Loucy (cell line): ENCODE results near the gene IRF9.
A peak's percentile ranks its signal among the peaks of the same experiment; 100 is the strongest.

Experiments
- H2AFZ ChIP-seq: fragments of 200-600 bp; sonication (generic); 2 replicates; pipeline ENCODE4 v1.6.0; 2016; ENCODE audit warnings: antibody characterized with exemption, mild to moderate bottlenecking, low read length, moderate library complexity
- H3F3A ChIP-seq: fragments of 200-600 bp; 2 replicates; pipeline ENCODE4 v1.6.0; 2016; ENCODE audit warnings: antibody characterized with exemption, low read depth, mild to moderate bottlenecking
- H3K27me3 ChIP-seq: fragments of 200-600 bp; sonication (generic); 2 replicates; pipeline ENCODE4 v1.6.1; 2014; ENCODE audit warnings: low read length, mild to moderate bottlenecking; ENCODE audit not compliant: insufficient read depth, poor library complexity, severe bottlenecking
- H3K36me3 ChIP-seq: fragments of 200-600 bp; sonication (generic); 2 replicates; pipeline ENCODE4 v1.6.1; 2016; ENCODE audit warnings: low read length; ENCODE audit not compliant: insufficient read depth
- H3K4me1 ChIP-seq: fragments of 200-600 bp; sonication (generic); 2 replicates; pipeline ENCODE4 v1.5.1; 2014; ENCODE audit warnings: low read length, mild to moderate bottlenecking; ENCODE audit not compliant: insufficient read depth, poor library complexity, severe bottlenecking
- H3K4me2 ChIP-seq: fragments of 200-600 bp; sonication (generic); 2 replicates; pipeline ENCODE4 v1.6.0; 2014; ENCODE audit warnings: antibody characterized with exemption, low read length, low read depth, mild to moderate bottlenecking; ENCODE audit not compliant: poor library complexity, severe bottlenecking
- H3K4me3 ChIP-seq: fragments of 200-600 bp; sonication (generic); 2 replicates; pipeline ENCODE4 v1.5.1; 2014; ENCODE audit warnings: low read length, mild to moderate bottlenecking, mixed read lengths; ENCODE audit not compliant: poor library complexity, severe bottlenecking
- H3K79me2 ChIP-seq: fragments of 200-600 bp; sonication (generic); 2 replicates; pipeline ENCODE4 v1.6.1; 2014; ENCODE audit warnings: low read length; ENCODE audit not compliant: insufficient read depth
- H3K9ac ChIP-seq: fragments of 200-600 bp; sonication (generic); 2 replicates; pipeline ENCODE4 v1.6.0; 2014; ENCODE audit warnings: mild to moderate bottlenecking, low read depth, low read length, moderate library complexity; ENCODE audit not compliant: poor library complexity, severe bottlenecking
- H3K9me2 ChIP-seq: fragments of 200-600 bp; sonication (generic); replicated peaks from 2 replicates; pipeline ENCODE4 v1.6.1; 2016; ENCODE audit warnings: low read depth, low read length, mixed read lengths
- H3K9me3 ChIP-seq: fragments of 200-600 bp; sonication (generic); 2 replicates; pipeline ENCODE4 v1.6.1; 2014; ENCODE audit warnings: mild to moderate bottlenecking, antibody characterized with exemption, low read length, low read depth; ENCODE audit not compliant: insufficient read depth
- H4K20me1 ChIP-seq: fragments of 200-600 bp; sonication (generic); 2 replicates; pipeline ENCODE4 v1.6.0; 2014; ENCODE audit warnings: antibody characterized with exemption, low read length, mild to moderate bottlenecking; ENCODE audit not compliant: insufficient read depth, poor library complexity, severe bottlenecking
- EZH2phosphoT487 ChIP-seq: fragments of 200-600 bp; IDR thresholded peaks from 2 replicates; pipeline ENCODE4 v1.6.1; 2018; ENCODE audit warnings: antibody characterized with exemption, mild to moderate bottlenecking, moderate library complexity, borderline replicate concordance
- TF ChIP-seq, protein P1 (sequence below): fragments of 200-600 bp; sonication (generic); conservative IDR thresholded peaks from 2 replicates; pipeline ENCODE4 v1.5.1; 2014; ENCODE audit warnings: mild to moderate bottlenecking, antibody characterized with exemption, low read length

The IRF9 gene

GRCh38 chr14:24135584-24135833 lies 25.6 kb upstream of the IRF9 start:
- TF ChIP-seq EZH2phosphoT487: no peak
- TF ChIP-seq, protein P1, sequence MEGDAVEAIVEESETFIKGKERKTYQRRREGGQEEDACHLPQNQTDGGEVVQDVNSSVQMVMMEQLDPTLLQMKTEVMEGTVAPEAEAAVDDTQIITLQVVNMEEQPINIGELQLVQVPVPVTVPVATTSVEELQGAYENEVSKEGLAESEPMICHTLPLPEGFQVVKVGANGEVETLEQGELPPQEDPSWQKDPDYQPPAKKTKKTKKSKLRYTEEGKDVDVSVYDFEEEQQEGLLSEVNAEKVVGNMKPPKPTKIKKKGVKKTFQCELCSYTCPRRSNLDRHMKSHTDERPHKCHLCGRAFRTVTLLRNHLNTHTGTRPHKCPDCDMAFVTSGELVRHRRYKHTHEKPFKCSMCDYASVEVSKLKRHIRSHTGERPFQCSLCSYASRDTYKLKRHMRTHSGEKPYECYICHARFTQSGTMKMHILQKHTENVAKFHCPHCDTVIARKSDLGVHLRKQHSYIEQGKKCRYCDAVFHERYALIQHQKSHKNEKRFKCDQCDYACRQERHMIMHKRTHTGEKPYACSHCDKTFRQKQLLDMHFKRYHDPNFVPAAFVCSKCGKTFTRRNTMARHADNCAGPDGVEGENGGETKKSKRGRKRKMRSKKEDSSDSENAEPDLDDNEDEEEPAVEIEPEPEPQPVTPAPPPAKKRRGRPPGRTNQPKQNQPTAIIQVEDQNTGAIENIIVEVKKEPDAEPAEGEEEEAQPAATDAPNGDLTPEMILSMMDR: no peak
- Histone ChIP-seq H3K36me3 (peaks cover 19% of the 10 kb centered on the region), H3K9me3 (no peaks in the 10 kb centered on the region), H3K9ac (peak overlapping the region; percentile 96), H4K20me1 (peaks cover 28% of the 10 kb centered on the region), H2AFZ (peak overlapping the region; percentile 92), H3K4me2 (peak overlapping the region; percentile 91), H3K4me3 (peak overlapping the region; percentile 99), H3K27me3 (no peaks in the 10 kb centered on the region), H3F3A (no peaks in the 10 kb centered on the region), H3K4me1 (peaks cover 53% of the 10 kb centered on the region), H3K79me2 (peaks cover 45% of the 10 kb centered on the region), H3K9me2 (no peaks in the 10 kb centered on the region)

GRCh38 chr14:24135834-24136683 lies 25.0 kb upstream of the IRF9 start, which contains the start of gene PSME1:
Gene PSME1, plus strand, starts transcription at chr14:24136194. Its CDS starts 69 bp downstream, at chr14:24136263.
- Histone ChIP-seq H3K27me3 (no peaks in the 10 kb centered on the region), H3K79me2 (peaks cover 51% of the 10 kb centered on the region), H3K4me1 (peaks cover 48% of the 10 kb centered on the region), H2AFZ (peak within 1 kb of the TSS; percentile 92), H3K9ac (peak within 1 kb of the TSS; percentile 96), H4K20me1 (peaks cover 28% of the 10 kb centered on the region), H3K36me3 (peaks cover 19% of the 10 kb centered on the region), H3K9me3 (no peaks in the 10 kb centered on the region), H3K4me3 (peak within 1 kb of the TSS; percentile 99), H3K4me2 (peak within 1 kb of the TSS; percentile 99), H3F3A (no peaks in the 10 kb centered on the region), H3K9me2 (no peaks in the 10 kb centered on the region)
- TF ChIP-seq, protein P1: no peak
- no peak for TF ChIP-seq EZH2phosphoT487

DNA sequence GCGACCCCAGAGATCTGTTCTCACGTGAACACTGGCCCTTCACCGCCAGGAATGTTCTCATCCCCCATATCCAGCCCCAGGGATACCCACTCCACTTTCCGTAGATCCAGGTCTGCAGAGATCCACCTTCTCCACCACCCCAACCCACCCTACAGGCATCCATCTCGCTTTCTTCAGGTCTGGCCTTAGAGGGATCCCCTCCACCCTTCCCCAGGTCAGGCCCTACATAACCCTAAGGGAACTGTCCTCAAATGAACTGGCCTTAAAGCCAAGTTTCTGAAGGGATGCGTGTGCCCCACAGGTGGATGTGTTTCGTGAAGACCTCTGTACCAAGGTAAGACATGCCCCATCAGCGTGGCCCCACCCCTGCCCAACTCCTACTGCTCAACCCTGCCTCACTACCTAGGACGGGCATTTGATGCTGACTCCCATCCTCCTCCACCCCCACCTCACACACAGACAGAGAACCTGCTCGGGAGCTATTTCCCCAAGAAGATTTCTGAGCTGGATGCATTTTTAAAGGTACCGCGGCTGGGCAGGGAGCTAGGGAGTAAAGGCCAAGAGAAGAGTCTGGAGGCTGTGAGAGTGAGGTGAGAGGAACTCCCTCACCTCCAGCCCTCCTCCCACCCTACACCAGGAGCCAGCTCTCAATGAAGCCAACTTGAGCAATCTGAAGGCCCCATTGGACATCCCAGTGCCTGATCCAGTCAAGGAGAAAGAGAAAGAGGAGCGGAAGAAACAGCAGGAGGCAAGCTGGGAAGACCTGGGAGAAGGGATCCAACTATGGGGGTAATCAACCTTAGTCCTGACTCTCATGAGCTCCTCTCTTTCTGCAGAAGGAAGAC lies 24.2 kb upstream of the IRF9 start:
- Histone ChIP-seq H2AFZ (no peak overlapping the region), H3F3A (no peaks in the 10 kb centered on the region), H4K20me1 (peaks cover 28% of the 10 kb centered on the region), H3K9me2 (no peaks in the 10 kb centered on the region), H3K79me2 (peaks cover 52% of the 10 kb centered on the region), H3K27me3 (no peaks in the 10 kb centered on the region), H3K9me3 (no peaks in the 10 kb centered on the region), H3K36me3 (peaks cover 19% of the 10 kb centered on the region), H3K4me3 (peak overlapping the region; percentile 99), H3K9ac (peak overlapping the region; percentile 96), H3K4me1 (peaks cover 48% of the 10 kb centered on the region), H3K4me2 (peak overlapping the region; percentile 99)
- no peak for TF ChIP-seq EZH2phosphoT487
- TF ChIP-seq, protein P1: no peak
